Activated T-helper 9 cell treated with anti-CD3 and anti-CD28 coated beads, Interleukin-2, amount 50 U/mL, for 16 hours (primary cell): Measurements from ENCODE around the gene GPC6.
"Not testable (repeated sequence)": the region's sequence is repeated elsewhere in the genome, so short reads cannot be mapped to it uniquely, and the experiment has no call there.

Experiments used
- DNase-seq: peaks from one replicate; pipeline ENCODE4 v3.0.0-alpha.2; 2020; ENCODE audit warnings: low read depth

The GPC6 gene

GRCh38 chr13:94172416-94172815 lies 945.8 kb downstream of the GPC6 start:
- no peak for DNase-seq

- no peak for DNase-seq
Observed at GRCh38 chr13:94173312-94173854, 946.8 kb downstream of the GPC6 start.

GRCh38 chr13:94174009-94174408 lies 947.4 kb downstream of the GPC6 start:
- DNase-seq: no peak

- no peak for DNase-seq
Observed at GRCh38 chr13:94175076-94175475, 948.5 kb downstream of the GPC6 start.

GRCh38 chr13:94176561-94176960 lies 950.0 kb downstream of the GPC6 start:
- no peak for DNase-seq

- DNase-seq: no peak
Observed at GRCh38 chr13:94177041-94177440, 950.4 kb downstream of the GPC6 start.

GRCh38 chr13:94178625-94179244 lies 952.1 kb downstream of the GPC6 start:
- DNase-seq: no peak

GRCh38 chr13:94181461-94182107 lies 955.0 kb downstream of the GPC6 start:
- DNase-seq: no peak

- no peak for DNase-seq
Observed at GRCh38 chr13:94182185-94182761, 955.7 kb downstream of the GPC6 start.

- no peak for DNase-seq
Observed at GRCh38 chr13:94186470-94186869, 959.9 kb downstream of the GPC6 start.

GRCh38 chr13:94188201-94188854 lies 961.7 kb downstream of the GPC6 start:
- DNase-seq: no peak

GRCh38 chr13:94192431-94192975 lies 965.9 kb downstream of the GPC6 start:
- DNase-seq: no peak

- no peak for DNase-seq
Observed at GRCh38 chr13:94195715-94196114, 969.1 kb downstream of the GPC6 start.

GRCh38 chr13:94196413-94196812 lies 969.8 kb downstream of the GPC6 start:
- no peak for DNase-seq

GRCh38 chr13:94198681-94199080 lies 972.1 kb downstream of the GPC6 start:
- no peak for DNase-seq

- DNase-seq: no peak
Observed at GRCh38 chr13:94199135-94199534, 972.5 kb downstream of the GPC6 start.

GRCh38 chr13:94201022-94201421 lies 974.4 kb downstream of the GPC6 start:
- DNase-seq: no peak

- DNase-seq: no peak
Observed at GRCh38 chr13:94204163-94204562, 977.6 kb downstream of the GPC6 start.

GRCh38 chr13:94204946-94205345 lies 978.3 kb downstream of the GPC6 start:
- no peak for DNase-seq

GRCh38 chr13:94205896-94206295 lies 979.3 kb downstream of the GPC6 start:
- DNase-seq: no peak

- no peak for DNase-seq
Observed at GRCh38 chr13:94209117-94209516, 982.5 kb downstream of the GPC6 start.

GRCh38 chr13:94209913-94210312 lies 983.3 kb downstream of the GPC6 start:
- DNase-seq: not testable (repeated sequence)

GRCh38 chr13:94210816-94211215 lies 984.2 kb downstream of the GPC6 start:
- DNase-seq: no peak
